A204.1 (cell line): ENCODE results near the gene ANKS6.

Experiments used
- FAIRE-seq: peaks from 2 replicates; lab custom pipeline; 2012; peaks lifted over from hg19 to GRCh38; lab: Jason Lieb, UNC

The ANKS6 gene

DNA sequence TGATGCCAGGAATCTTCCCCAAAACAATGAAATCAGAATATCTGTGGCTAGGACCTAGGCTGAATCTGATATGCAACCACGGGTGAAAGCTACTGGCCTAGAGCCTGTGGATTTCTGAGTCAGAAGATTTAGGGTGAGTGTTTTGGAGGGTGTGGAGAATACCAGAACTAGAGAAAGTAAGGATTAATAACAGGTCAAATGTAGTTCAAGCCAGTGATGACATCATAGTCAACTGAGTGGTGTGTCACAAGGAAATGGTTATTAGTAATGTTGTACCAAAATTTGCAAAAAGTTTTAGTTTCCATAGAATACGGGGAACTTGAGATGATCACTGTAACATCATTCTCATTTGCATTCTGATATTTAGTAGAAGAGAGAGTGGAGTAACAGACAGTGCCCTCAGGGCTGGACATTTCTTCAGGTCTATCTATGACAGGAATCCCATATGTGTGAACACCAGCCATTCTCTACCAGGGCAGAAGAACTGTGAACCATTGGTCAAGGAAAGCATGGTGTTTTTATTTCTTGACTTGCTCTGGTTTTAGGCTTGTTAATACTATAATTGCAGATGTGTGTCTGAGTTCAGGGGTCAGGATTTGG, 14.8 kb upstream of the ANKS6 start:
- FAIRE-seq, result no peak

- no peak for FAIRE-seq
These were observed 13.9 kb upstream of the ANKS6 start for GRCh38 chr9:98810102-98810842.

DNA sequence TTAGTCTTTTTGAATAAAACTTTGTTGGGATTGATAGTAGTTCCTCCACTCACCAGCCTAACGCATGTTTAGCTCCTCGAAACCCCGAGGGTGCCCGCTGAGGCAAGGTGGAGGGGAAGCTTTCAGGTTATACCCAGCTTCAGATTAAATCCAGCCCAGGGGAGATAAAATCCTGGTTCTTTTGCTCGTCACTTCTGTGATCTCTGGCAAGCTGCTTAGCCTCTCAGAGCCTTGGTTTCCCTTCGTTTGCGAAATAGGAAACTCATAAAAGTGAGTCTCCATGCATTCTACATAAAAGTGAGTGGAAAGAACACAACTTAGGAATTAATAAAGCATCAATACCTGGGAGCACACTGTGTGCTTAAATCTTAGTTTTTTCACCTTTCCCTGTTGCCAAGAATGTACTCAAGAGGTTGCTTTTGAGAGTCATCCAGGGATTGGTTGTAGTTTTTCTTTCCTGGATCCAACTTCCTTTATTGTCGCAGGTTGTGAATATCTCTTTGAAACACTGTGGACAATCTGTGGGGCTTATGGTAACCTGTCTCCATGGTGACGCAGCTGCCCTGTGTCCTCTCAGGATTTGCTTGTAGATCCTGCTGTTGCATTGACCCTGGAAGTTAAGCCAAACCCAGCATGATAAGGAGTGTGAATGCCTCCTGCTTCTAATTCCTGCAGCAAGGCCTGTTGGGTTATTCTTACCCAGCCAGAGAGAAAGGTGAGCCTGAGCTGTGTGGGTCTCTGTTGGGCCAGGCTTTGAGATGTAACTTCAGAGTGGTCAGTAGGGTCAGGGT, 13.2 kb upstream of the ANKS6 start:
- no peak for FAIRE-seq

GRCh38 chr9:98808875-98809274, 12.5 kb upstream of the ANKS6 start:
- no peak for FAIRE-seq

- FAIRE-seq, result no peak
These were observed 12.1 kb upstream of the ANKS6 start for GRCh38 chr9:98808411-98808815.

DNA sequence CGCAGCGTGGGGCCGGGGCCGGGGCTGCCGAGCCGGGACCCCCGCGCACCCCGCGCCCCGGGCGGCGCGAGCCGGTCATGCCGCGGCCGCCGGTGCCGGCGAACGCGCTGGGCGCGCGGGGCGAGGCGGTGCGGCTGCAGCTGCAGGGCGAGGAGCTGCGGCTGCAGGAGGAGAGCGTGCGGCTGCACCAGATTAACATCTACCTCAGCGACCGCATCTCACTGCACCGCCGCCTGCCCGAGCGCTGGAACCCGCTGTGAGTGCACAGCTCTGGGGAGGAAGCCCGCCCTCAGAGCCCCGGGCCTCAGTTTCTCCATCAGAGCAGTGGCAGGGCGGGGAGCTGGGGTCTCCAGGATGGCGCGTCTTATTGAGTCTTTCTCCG, 11.4 kb upstream of the ANKS6 start:
- no peak for FAIRE-seq

- FAIRE-seq, result no peak
These were observed 10.9 kb upstream of the ANKS6 start, which contains the start of gene GALNT12 for GRCh38 chr9:98807070-98807813. TSS of gene GALNT12 (plus strand) at chr9:98807670. CDS start at chr9:98807699, 29 bp downstream.

- FAIRE-seq, result peak; percentile 90
These were observed 10.2 kb upstream of the ANKS6 start for GRCh38 chr9:98806394-98807035.

- no peak for FAIRE-seq
These were observed 9.3 kb upstream of the ANKS6 start for GRCh38 chr9:98805506-98806272.

- no peak for FAIRE-seq
These were observed 7.7 kb upstream of the ANKS6 start for GRCh38 chr9:98804083-98804482.

DNA sequence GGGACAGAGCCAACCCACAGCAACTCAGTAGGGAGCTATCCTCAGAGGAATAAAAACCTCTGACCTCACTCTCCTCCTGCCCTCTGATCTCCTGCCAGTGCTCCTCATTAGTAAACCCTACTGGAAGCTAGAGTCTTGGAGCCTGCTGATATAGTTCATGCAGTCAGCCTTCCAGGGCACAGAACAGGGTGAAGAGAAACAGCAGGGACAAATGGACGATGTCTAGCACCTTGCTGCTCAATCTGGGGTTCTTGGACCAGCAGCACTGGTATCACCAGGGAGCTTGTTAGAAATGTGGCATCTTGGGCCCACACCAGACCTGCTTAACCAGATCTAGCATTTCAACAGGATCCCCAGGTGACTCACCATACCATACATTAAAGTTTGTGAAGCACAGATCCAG, 5.6 kb upstream of the ANKS6 start:
- no peak for FAIRE-seq

DNA sequence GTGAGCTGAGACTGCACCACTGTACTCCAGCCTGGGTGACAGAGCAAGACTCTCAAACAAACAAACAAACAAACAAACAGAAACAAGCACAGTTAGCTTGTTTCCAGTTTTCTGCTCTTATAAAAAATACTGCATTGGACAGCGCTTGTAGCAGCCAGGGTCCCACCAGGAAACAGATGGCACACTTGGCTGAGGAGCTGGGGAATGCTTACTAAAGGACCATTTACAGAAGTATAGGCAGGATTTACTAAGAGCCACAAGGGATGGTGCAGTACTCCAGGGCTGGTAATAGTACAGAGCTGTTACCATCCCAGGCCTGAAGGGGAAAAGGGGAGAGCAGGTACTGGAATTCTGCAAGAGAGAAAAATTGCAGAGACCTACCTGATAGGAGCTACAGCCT, 5.2 kb upstream of the ANKS6 start:
- FAIRE-seq, result no peak

GRCh38 chr9:98798254-98798653, 1.9 kb upstream of the ANKS6 start:
- FAIRE-seq, result no peak

- FAIRE-seq, result no peak
These were observed 1.1 kb upstream of the ANKS6 start for GRCh38 chr9:98797491-98797890.

DNA sequence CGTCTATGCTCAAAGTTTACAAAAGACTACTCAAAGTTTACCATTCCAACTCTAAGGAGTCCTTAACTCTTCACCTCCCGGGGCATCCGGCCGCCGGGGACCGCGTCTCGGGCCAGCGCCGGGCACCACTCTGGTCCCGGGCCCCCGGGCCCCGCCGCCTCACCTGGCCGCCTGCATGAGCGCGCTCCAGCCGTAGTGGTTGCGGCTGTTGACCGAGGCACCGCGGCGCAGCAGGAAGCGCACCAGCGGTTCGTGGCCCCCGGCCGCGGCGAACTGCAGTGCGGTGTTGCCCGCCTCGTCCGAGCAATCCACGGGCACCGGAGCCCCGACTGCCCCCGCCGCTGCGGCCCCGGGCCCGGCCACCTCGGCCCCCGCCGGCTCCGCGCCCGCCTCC, 388 bp downstream of the ANKS6 start:
- FAIRE-seq, result no peak

- no peak for FAIRE-seq
These were observed 930 bp downstream of the ANKS6 start for GRCh38 chr9:98795295-98795955.

DNA sequence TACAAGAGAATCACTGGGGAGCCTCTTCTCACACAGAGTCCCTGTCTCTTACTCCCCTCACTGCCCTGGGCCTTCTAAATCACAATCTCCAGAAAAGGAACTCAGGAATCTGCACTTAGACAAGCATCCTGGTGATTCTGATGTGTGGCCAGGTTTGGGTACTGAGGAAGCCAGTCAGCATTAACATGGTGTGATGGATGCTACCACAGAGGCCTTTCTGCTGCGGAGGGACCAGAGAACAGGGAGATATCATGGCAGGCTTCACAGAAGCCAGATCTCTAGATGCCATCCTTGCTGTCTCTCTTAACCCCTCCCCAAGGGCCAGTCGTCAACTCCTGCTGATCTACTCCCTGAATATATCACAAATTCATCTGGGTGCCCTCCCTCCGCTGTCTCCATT, 1.6 kb downstream of the ANKS6 start:
- no peak for FAIRE-seq

DNA sequence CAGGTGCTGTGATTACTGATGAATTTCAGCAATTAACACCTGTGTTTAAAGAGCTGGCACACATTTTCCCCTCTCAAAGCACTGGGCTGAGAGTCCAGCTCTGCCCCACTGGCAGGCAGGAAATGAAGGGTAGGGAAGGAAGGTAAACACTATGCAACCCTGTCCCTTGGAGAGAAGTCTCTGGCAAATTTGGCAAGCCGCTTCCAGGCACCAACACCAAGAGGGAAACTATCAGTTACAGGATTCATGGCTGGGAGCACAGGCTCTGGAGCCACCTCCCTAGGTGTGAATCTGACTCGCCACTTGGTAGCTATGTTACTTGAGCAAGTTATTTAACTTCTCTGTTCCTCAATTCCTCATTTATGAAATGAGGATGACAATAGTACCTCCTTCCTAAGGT, 3.3 kb downstream of the ANKS6 start:
- no peak for FAIRE-seq

DNA sequence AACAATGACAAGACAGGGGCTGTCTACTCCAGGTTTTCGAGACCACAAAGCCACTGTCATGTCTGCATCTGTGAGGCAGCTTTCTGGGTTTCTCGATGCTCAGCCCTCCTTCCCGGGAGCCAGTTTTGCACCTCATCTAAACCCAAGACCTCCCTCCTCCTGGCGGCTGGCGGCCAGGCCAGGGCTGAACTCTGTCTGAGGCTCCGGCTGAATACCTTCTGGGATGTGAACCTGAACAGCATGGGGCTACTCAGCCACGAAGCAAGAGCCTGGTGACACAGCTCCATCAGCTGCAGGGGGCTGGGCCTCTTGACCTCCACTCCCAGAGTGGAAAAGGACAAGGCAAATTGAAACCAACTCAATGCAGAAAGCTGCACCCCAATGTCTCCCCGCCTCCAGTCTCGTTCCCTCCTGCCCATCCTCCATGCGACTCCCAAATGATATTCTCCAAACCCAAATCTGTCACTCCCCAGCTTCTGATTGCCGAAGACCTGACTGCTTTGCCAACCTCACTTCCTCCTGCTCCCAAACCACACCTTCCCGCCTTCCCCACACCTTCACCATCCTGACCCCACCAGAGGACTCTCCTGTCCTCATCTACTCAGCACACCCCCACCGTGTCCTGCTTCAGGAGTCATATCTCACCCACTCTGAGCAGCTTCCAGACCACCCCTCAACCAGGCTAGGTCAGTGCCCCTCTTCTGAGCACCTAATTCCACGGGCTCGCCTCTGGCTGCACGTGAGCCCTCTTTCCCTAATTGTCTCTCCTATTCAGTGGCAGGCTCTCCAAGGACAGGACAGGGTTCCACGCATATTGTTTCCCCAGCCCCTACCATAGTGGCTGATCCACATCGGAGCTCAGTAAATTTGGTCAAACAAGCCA, 4.5 kb downstream of the ANKS6 start:
- FAIRE-seq, result no peak
